GM19324 (cell line): ENCODE results near the gene SLC2A13.
"Not testable (repeated sequence)": the region's sequence is repeated elsewhere in the genome, so short reads cannot be mapped to it uniquely, and the experiment has no call there.

Experiments used
- ATAC-seq: cut with Tn5 transposase; IDR thresholded peaks from one replicate; pipeline ENCODE4 v1.9.1; 2021; ENCODE audit warnings: mild to moderate bottlenecking, moderate library complexity; ENCODE audit not compliant: unreplicated experiment, low FRiP score

Gene SLC2A13

GRCh38 chr12:39830171-39830570 lies 275.7 kb downstream of the SLC2A13 start:
- no peak for ATAC-seq

GRCh38 chr12:39824505-39825212 lies 281.2 kb downstream of the SLC2A13 start:
- no peak for ATAC-seq

- no peak for ATAC-seq
These were observed 289.2 kb downstream of the SLC2A13 start for GRCh38 chr12:39816671-39817185.

- no peak for ATAC-seq
These were observed 290.1 kb downstream of the SLC2A13 start for GRCh38 chr12:39815746-39816145.

GRCh38 chr12:39814626-39815025 lies 291.3 kb downstream of the SLC2A13 start:
- ATAC-seq: no peak

DNA sequence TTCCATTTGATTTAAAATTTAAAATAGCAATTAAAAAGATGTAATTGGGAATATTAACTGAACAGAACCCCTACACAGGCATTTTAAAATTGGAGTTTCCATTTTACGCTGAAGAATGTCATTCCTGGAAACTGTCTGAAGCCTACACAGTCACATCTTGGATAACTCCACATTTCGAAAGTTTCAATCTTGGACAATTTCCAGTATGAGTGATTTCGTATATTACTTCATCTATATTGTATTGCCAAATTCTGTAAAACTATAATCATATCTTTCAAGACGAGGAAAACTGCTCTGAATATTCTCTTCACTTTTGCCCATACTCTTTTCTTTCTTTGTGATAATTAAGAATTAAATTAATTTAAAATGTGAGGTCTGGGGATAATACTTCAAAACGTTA lies 292.1 kb downstream of the SLC2A13 start:
- no peak for ATAC-seq

GRCh38 chr12:39812456-39812855 lies 293.4 kb downstream of the SLC2A13 start:
- ATAC-seq: not testable (repeated sequence)

- ATAC-seq: no peak
These were observed 298.8 kb downstream of the SLC2A13 start for GRCh38 chr12:39807043-39807442.

- no peak for ATAC-seq
These were observed 300.2 kb downstream of the SLC2A13 start for GRCh38 chr12:39805651-39806050.

DNA sequence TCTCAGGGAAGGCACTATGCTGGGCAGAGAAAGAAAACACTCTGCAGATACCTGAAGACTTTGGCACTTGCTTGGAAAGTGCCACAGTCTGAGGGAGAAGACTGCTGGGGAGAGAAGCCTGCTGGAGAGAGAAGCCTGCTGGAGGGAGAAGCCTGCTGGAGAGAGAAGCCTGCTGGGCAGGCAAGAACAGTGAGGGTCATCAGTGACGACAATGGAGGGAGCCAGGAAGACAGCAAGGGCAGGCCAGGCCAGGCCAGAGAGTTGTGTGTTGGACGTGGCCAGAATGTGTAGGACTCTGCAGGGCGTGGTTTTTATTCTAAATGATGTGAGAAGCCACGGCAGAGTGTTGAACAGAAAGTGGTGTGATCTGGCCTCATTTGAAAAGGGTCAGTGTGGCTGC lies 301.0 kb downstream of the SLC2A13 start:
- ATAC-seq: no peak

DNA sequence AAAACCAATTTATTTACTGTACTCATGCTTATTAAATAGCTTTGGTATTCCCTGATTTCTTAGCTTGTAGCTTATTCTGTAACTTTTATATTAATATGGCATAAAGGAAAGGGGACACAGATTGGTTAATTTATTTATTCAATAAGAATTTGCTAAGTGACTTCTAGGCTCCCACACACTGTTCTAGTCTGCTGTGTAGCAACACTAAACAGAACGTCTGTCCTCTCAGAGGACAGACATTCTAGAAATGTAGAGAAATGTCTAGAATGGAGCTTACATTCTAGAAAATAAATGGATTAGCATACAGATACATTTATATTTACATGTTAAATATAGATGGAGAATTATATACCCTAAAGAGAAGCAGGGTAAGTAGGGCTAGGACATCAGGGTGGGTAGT lies 301.4 kb downstream of the SLC2A13 start:
- no peak for ATAC-seq

DNA sequence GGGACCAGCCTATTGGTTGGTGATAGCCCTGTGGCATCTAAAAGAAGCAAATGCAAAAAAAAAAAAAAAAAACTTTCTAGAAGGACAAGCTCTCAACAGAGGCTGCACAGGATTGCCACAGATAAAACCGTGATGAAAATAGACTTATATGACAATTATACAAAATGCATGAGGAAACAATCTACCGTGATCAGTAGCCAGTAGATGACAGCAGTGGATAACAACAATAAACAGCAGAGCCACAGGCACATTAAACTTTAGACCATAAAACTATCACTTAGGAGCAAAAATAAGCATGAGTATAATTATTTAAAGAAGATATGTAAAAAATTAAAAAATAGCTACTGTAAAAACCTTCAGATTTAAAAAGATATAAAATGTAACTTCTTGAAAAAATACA lies 302.7 kb downstream of the SLC2A13 start:
- ATAC-seq: no peak

GRCh38 chr12:39798977-39799376 lies 306.9 kb downstream of the SLC2A13 start:
- ATAC-seq: no peak

- no peak for ATAC-seq
These were observed 307.5 kb downstream of the SLC2A13 start for GRCh38 chr12:39798429-39798828.

- ATAC-seq: no peak
These were observed 310.4 kb downstream of the SLC2A13 start for GRCh38 chr12:39795481-39795880.

GRCh38 chr12:39792938-39793337 lies 312.9 kb downstream of the SLC2A13 start:
- no peak for ATAC-seq

DNA sequence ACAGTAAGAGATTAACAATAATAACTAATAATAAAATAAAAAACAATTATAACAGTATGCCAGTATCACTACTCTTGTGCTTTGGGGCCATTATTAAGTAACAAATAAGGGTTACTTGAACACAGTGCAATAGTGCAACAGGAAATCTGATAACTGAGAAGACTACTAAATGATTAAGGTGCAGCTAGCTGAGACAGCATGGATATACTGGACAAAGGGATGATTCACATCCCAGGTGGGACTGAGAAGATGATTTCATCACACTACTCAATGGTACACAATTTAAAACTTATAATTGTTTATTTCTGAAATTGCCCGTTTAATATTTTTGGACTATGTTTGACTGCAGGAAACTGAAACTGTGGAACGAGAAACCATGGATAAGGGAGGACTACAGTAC lies 317.6 kb downstream of the SLC2A13 start:
- ATAC-seq: no peak

- ATAC-seq: not testable (repeated sequence)
These were observed 320.1 kb downstream of the SLC2A13 start for GRCh38 chr12:39785814-39786213.

DNA sequence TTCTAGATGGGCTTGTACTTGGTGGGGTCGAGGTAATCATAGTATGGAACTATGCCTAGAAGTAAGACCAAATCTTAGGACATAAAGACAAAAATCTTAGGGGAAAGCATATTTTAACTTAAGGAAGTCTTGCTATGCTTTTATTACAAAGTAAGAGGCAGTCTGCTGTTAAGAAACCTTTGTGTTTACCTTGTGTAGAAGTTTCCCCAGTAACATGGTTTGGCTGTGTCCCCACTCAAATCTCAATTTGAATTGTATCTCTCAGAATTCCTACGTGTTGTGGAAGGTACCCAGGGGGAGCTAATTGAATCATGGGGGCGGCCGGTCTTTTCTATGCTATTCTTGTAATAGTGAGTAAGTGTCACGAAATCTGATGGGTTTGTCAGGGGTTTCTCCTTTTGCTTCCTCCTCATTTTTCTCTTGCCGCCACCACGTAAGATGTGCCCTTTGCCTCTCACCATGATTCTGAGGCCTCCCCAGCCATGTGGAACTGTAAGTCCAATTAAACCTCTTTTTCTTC lies 323.8 kb downstream of the SLC2A13 start:
- ATAC-seq: no peak

- ATAC-seq: no peak
These were observed 324.9 kb downstream of the SLC2A13 start for GRCh38 chr12:39780913-39781446.

DNA sequence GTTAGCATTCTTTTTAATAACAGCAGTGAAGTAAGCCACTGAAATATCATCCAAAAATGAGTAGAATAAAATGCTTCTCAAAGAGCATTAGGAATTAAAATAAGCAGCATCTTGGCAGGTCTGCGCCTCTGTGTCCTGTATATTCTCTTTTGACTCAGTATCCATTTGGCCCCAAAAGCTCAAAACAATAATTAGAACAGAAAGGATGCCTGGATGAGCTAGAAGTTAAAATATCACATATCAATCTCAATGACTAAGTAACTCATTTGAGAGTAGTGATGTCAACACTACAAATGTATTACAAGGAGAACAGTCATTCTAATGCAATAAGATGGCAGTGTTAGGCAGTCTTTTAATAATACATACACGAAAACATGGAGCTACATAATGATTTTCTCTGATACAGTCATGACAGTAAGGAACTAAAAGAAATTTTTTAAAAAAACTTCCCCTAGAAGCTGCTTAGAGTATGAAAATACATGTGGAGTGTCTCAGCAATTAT lies 325.4 kb downstream of the SLC2A13 start:
- ATAC-seq: no peak
